Measurements from ENCODE around the gene TOP3A. TPM values are rescaled to one million over a fixed set of nuclear protein-coding genes. Genes with fewer than 3 reads are reported as not detected.

TOP3A gene
- total and polyA plus RNA-seq, 11 donors, result 9.4 to 26.1 (median 12.8) TPM

DNA sequence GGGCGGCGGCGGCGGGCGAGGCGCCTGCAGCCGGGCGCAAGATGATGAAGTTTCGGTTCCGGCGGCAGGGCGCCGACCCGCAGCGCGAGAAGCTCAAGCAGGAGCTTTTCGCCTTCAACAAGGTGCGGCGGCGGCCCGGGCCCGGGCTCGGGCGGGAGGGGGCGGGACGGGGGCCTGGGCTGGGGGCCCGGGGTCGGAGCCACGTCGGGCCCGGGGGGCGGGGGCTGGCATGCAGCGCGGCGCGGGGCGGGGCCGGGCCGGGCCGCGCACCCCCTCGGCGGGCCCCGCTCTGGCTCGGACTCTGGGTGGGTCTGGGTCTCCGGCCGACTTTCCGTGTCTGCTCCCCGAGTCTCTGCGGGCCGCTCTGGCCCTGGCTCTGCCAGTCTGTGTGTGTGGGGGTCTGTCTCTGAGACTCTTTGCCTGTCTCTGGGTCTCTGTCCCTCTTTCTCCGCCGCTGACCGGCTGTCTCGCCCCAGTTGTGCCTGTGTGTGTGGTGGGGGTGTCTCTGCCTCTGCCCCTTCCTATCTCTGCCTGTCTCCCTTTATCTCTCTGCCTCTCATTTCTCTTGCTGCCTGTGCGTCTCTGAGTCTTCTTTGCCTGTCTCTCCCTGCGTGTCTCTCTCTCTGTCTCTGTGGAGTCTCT lies 89.0 kb downstream of the TOP3A start:
- WGBS, 4 donors, result 0 to 1% (median 1%) methylated on average over 6 to 57 of the region's 57 CpGs
- H3K27ac ChIP-seq, result peak overlapping the region in 9 of 12 donors; percentile 9 to 65 (median 46)

DNA sequence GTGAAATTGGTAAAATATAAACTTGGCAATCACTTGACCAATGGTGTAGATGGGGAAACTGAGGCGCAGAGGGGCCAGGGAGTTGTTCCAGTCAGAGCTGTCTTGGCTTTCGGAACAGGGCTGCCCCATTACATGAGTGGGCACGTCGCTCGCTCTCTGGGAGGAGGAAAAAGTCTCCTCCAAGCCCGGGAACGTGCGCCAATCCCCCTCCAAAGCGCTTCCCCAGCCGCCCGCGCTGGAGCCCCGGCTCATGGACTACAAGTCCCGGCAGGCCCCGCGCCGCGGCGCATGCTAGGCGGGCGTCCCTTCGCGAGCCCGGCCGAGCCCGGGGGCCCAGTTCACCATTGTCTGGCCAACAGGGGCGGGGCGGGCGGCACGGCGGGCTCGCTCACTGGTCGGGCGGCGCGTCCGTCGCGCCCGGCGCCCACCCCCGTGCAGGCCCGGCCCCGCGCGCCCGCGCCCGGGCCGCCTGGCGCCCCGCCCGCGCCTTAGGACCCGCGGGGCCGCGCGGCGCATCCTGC lies 89.6 kb downstream of the TOP3A start, which contains the start of gene LLGL1:
LLGL1 (plus strand) TSS at position 515 of the 521 bp plus-strand sequence. CDS start 48 bp downstream, outside the sequence.
- WGBS, 4 donors, result 0 to 3% (median 1%) methylated on average over 5 to 60 of the region's 60 CpGs
- DNase-seq (peak; percentile 97 to 99 (median 98)), ATAC-seq (peak; percentile 90 to 98 (median 97))
- H3K4me3 ChIP-seq, result peak within 1 kb of the TSS; percentile 33 to 91 (median 66)
- intact Hi-C loops (cut with DNase I), result loop anchor here in 4 of 10 donors (2.0 to 10.0 kb wide), 4 partner anchors 34 to 90 kb away; partner anchors contain the start of genes SMCR8 (in 2 of the 4), TOP3A (in 2 of the 4), ALKBH5 (in 1 of the 4) and FLII (in 1 of the 4)
- H3K4me1 ChIP-seq, result peaks cover 0 to 25% (median 15%) of the 10 kb centered on the region in 12 donors
- H3K36me3 ChIP-seq, result no peaks in the 10 kb centered on the region
- no peaks in the 10 kb centered on the region for H3K27me3 ChIP-seq
- TF ChIP-seq POLR2A (IDR thresholded peaks at IDR 0.05), result no peak
- TF ChIP-seq, protein P1, sequence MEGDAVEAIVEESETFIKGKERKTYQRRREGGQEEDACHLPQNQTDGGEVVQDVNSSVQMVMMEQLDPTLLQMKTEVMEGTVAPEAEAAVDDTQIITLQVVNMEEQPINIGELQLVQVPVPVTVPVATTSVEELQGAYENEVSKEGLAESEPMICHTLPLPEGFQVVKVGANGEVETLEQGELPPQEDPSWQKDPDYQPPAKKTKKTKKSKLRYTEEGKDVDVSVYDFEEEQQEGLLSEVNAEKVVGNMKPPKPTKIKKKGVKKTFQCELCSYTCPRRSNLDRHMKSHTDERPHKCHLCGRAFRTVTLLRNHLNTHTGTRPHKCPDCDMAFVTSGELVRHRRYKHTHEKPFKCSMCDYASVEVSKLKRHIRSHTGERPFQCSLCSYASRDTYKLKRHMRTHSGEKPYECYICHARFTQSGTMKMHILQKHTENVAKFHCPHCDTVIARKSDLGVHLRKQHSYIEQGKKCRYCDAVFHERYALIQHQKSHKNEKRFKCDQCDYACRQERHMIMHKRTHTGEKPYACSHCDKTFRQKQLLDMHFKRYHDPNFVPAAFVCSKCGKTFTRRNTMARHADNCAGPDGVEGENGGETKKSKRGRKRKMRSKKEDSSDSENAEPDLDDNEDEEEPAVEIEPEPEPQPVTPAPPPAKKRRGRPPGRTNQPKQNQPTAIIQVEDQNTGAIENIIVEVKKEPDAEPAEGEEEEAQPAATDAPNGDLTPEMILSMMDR (IDR thresholded peaks at IDR 0.05), result no peak
- H3K27ac ChIP-seq, result peak within 1 kb of the TSS in 10 of 12 donors; percentile 37 to 80 (median 70)
- H3K9me3 ChIP-seq, result no peaks in the 10 kb centered on the region

More for the DNA sequence above, 89.0 kb downstream of the TOP3A start:
- Histone ChIP-seq H3K36me3 (no peaks in the 10 kb centered on the region), H3K9me3 (no peaks in the 10 kb centered on the region), H3K4me3 (peak overlapping the region; percentile 33 to 91 (median 66)), H3K27me3 (no peaks in the 10 kb centered on the region), H3K4me1 (peaks cover 0 to 25% (median 15%) of the 10 kb centered on the region in 12 donors)
- DNase-seq (no peak), ATAC-seq (peak in 1 of 4 donors; percentile 4)
- intact Hi-C loops (cut with DNase I), result loop anchor here in 4 of 10 donors (2.0 to 10.0 kb wide), 4 partner anchors 33 to 89 kb away; partner anchors contain the start of genes SMCR8 (in 2 of the 4), TOP3A (in 2 of the 4), ALKBH5 (in 1 of the 4) and FLII (in 1 of the 4)
- TF ChIP-seq, protein P1 (IDR thresholded peaks at IDR 0.05), result no peak
- TF ChIP-seq POLR2A (IDR thresholded peaks at IDR 0.05), result peak in 1 of 2 donors; percentile 12

DNA sequence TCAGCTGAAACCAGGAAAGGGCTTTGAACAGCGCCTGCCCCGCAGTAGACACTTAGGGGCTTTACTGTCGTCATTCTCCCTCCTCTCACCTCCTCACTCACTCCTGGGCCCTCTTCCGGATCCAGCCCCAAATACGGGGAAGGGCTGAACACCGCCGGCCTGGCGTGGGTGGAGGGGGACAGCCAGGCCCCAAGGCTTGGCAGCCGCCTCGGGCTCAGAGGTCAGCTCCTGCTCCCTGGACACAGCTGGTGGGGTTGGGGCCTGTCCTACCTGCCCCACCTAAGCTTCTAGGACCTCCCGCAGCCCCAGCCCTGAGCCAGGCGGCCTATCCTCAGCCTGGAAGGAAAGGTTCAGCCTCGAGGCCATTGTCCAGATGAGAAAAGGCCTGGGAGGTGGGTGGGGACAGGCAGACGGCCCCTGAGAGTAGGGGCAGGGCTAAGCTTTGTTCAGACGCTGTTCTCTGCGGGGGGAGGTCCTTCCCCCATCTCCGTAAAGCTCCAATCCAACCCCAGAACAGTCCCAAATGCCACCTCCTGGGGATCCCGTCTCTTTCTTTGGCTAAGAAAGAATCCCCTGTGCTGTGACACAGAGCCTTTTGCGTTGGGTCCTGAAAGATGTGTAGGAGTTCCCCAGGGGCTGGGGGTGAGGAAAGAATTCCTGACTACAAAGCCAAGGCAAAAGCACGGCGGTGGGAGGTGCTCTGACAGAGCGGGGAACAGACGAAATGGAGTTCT lies 90.2 kb downstream of the TOP3A start:
- ATAC-seq, result peak in 3 of 4 donors; percentile 8 to 54 (median 42)
- peak in 3 of 5 donors; percentile 35 to 66 (median 65) for DNase-seq
- intact Hi-C loops (cut with DNase I), result loop anchor here in 6 of 10 donors (2.0 to 10.0 kb wide), 6 partner anchors 34 to 93 kb away; partner anchors contain the start of genes SMCR8 (in 3 of the 6), TOP3A (in 3 of the 6), ALKBH5 (in 1 of the 6) and FLII (in 1 of the 6)
- Histone ChIP-seq H3K27me3 (no peaks in the 10 kb centered on the region), H3K27ac (peak overlapping the region in 10 of 12 donors; percentile 27 to 80 (median 70)), H3K9me3 (no peaks in the 10 kb centered on the region), H3K4me1 (peaks cover 0 to 25% (median 15%) of the 10 kb centered on the region in 12 donors), H3K36me3 (no peaks in the 10 kb centered on the region), H3K4me3 (peak overlapping the region in 11 of 12 donors; percentile 5 to 87 (median 57))
- 40 to 49% (median 45%) methylated on average over 18 to 23 of the region's 23 CpGs for WGBS, 4 donors
- TF ChIP-seq, protein P1 (IDR thresholded peaks at IDR 0.05), result no peak
- TF ChIP-seq POLR2A (IDR thresholded peaks at IDR 0.05), result no peak
